OCI-M2 (cell line): ENCODE results near the gene TMEM119.
"Not testable (repeated sequence)": the region's sequence is repeated elsewhere in the genome, so short reads cannot be mapped to it uniquely, and the experiment has no call there.

Experiments
- DNase-seq: peaks from one replicate; lab custom pipeline; 2025; ENCODE audit not compliant: unreplicated experiment; lab: John Stamatoyannopoulos, UW

TMEM119 gene

GRCh38 chr12:108567406-108568337, 30.2 kb downstream of the TMEM119 start:
- no peak for DNase-seq

GRCh38 chr12:108566452-108566851, 31.4 kb downstream of the TMEM119 start:
- no peak for DNase-seq

GRCh38 chr12:108565976-108566375, 31.9 kb downstream of the TMEM119 start:
- DNase-seq: no peak

GRCh38 chr12:108565146-108565545, 32.7 kb downstream of the TMEM119 start:
- no peak for DNase-seq

GRCh38 chr12:108564724-108565123, 33.2 kb downstream of the TMEM119 start:
- DNase-seq: no peak

- DNase-seq: no peak
Observed at GRCh38 chr12:108563804-108564151, 34.1 kb downstream of the TMEM119 start.

- peak; percentile 31 for DNase-seq
Observed at GRCh38 chr12:108563136-108563803, 34.6 kb downstream of the TMEM119 start.

GRCh38 chr12:108562348-108563135, 35.3 kb downstream of the TMEM119 start, which contains the start of gene ISCU:
Gene ISCU, plus strand, starts transcription at chr12:108562596. Its CDS starts 27 bp downstream, at chr12:108562623.
- peak; percentile 44 for DNase-seq

GRCh38 chr12:108561852-108562347, 36.0 kb downstream of the TMEM119 start:
- DNase-seq: no peak

- peak; percentile 77 for DNase-seq
Observed at GRCh38 chr12:108560752-108561719, 36.8 kb downstream of the TMEM119 start, which contains the start of gene SART3. Gene SART3, minus strand, starts transcription at chr12:108561173. Its CDS starts 19 bp downstream, at chr12:108561154.

- no peak for DNase-seq
Observed at GRCh38 chr12:108560321-108560721, 37.6 kb downstream of the TMEM119 start.

GRCh38 chr12:108559748-108560147, 38.1 kb downstream of the TMEM119 start:
- DNase-seq: no peak

- no peak for DNase-seq
Observed at GRCh38 chr12:108559007-108559655, 38.8 kb downstream of the TMEM119 start.

GRCh38 chr12:108555383-108555782, 42.5 kb downstream of the TMEM119 start:
- DNase-seq: not testable (repeated sequence)

GRCh38 chr12:108553799-108554198, 44.1 kb downstream of the TMEM119 start:
- DNase-seq: no peak

- no peak for DNase-seq
Observed at GRCh38 chr12:108551535-108551934, 46.3 kb downstream of the TMEM119 start.

GRCh38 chr12:108548954-108549521, 48.8 kb downstream of the TMEM119 start:
- DNase-seq: no peak

GRCh38 chr12:108547686-108548085, 50.2 kb downstream of the TMEM119 start:
- DNase-seq: no peak

- DNase-seq: no peak
Observed at GRCh38 chr12:108543652-108544051, 54.2 kb downstream of the TMEM119 start.
